WERI-Rb-1 (cell line): ENCODE measurements around the gene IP6K2.

Source experiments
- DNase-seq: peaks from one replicate; pipeline ENCODE4 v3.0.0-alpha.2; 2020
- H3K27ac ChIP-seq: fragments of 250-450 bp; sonication (Bioruptor Pico); 2 replicates; pipeline ENCODE4 v1.5.1; 2020; ENCODE audit warnings: mild to moderate bottlenecking, moderate library complexity
- H3K27me3 ChIP-seq: fragments of 250-450 bp; sonication (Bioruptor Pico); 2 replicates; pipeline ENCODE4 v1.5.1; 2021; ENCODE audit warnings: mild to moderate bottlenecking, low read depth, moderate library complexity; ENCODE audit not compliant: insufficient read depth, severe bottlenecking
- H3K36me3 ChIP-seq: fragments of 250-450 bp; sonication (Bioruptor Pico); 2 replicates; pipeline ENCODE4 v1.5.1; 2020; ENCODE audit warnings: mild to moderate bottlenecking, moderate library complexity
- H3K4me3 ChIP-seq: 2 replicates; pipeline ENCODE4 v1.5.1; 2011; ENCODE audit warnings: low read depth, mild to moderate bottlenecking, control low read depth, low read length
- H3K9me3 ChIP-seq: fragments of 250-450 bp; sonication (Bioruptor Pico); 2 replicates; pipeline ENCODE4 v1.5.1; 2021; ENCODE audit warnings: mild to moderate bottlenecking, moderate library complexity; ENCODE audit not compliant: severe bottlenecking
- TF ChIP-seq, protein P1 (sequence below): IDR thresholded peaks from 2 replicates; pipeline ENCODE4 v1.5.1; 2011; ENCODE audit warnings: low read depth, mild to moderate bottlenecking, control low read depth, inconsistent platforms, low read length

The IP6K2 gene

DNA sequence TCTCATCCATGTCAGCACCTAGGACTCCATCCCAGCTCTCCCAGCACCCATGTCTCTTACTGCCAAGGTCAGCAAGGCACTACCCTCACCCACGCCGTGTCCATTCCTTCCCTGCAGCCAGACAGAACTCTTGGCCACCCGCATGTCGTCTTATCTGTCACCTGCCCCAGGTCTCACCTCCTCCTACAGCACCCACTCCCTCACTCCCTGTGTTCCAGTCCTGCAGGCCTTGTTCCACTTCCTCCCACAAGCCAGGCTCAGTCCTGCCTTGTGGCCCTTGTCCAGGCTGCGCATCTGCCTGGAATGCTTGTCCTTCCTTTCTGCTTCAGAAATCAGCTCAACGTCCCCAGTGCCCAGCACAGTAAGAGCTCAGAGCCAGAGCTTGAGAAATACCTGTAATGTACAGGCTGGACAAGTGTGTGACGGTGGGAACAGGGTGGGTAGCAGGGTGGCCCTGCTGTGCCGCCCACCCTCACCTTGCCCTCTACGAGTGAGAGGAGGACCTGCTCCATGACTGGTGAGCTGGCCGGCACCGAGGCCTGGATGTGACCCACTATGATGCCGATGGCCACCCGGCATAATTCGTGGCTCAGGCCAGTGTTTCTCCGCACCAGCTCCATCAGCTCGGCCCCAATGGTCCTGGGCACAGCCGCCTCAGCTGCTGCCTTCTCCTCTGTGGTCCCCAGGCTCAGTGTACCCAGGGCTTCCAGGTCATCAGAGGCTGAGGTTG is 36.0 kb downstream of the IP6K2 start:
- Histone ChIP-seq H3K27me3 (no peaks in the 10 kb centered on the region), H3K36me3 (peaks cover 79% of the 10 kb centered on the region), H3K9me3 (no peaks in the 10 kb centered on the region), H3K4me3 (no peak overlapping the region), H3K27ac (no peak overlapping the region)
- TF ChIP-seq, protein P1, sequence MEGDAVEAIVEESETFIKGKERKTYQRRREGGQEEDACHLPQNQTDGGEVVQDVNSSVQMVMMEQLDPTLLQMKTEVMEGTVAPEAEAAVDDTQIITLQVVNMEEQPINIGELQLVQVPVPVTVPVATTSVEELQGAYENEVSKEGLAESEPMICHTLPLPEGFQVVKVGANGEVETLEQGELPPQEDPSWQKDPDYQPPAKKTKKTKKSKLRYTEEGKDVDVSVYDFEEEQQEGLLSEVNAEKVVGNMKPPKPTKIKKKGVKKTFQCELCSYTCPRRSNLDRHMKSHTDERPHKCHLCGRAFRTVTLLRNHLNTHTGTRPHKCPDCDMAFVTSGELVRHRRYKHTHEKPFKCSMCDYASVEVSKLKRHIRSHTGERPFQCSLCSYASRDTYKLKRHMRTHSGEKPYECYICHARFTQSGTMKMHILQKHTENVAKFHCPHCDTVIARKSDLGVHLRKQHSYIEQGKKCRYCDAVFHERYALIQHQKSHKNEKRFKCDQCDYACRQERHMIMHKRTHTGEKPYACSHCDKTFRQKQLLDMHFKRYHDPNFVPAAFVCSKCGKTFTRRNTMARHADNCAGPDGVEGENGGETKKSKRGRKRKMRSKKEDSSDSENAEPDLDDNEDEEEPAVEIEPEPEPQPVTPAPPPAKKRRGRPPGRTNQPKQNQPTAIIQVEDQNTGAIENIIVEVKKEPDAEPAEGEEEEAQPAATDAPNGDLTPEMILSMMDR: no peak
- no peak for DNase-seq

DNA sequence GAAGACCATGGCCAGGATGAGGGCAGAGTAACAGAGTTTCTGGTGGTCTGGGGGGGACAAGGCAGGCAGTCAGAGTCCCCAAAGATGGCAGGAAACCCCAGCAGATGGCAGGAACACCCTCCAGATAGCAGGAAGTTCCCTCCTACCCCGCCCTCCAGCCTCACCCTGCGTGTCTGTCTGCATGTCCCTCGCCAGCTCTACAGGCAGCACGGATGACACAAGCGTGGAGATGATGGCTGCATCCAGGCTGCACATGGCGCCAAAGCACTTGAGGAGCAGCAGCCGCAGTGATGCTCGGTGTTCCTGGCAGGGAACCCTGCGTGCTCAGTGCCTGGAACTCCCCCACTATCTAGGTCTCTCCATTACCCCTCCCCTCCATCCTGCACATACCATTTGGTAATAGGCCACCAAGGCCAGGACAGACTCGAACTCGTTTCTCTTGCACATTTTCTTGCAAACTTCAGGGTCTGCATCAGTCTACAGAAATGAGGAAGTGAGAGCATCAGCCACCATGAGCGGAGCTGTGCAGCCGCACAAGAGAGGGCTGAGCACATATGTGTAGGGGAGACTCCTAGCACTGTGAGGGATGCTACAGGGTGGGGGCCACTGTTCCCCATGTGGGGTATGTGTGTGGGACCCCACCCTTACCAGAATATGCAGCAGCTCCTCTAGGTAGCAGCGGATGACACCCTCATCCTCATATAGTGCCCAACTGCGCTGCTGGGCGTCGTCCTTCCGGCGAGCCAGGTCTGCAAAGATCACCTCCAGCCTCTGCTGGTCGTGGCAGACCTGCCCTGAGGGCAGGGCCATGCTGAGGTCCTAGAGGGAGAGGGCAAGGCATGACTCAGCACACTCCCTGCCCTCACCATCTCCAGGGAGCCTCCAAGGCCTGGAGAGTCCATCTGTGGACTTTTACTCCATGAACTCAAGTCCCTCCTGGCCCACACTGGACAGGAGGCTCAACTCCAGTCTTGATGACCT is 37.3 kb downstream of the IP6K2 start:
- no peaks in the 10 kb centered on the region for H3K9me3 ChIP-seq
- TF ChIP-seq, protein P1: no peak
- H3K36me3 ChIP-seq: peaks cover 88% of the 10 kb centered on the region
- DNase-seq: no peak
- no peak overlapping the region for H3K4me3 ChIP-seq
- no peaks in the 10 kb centered on the region for H3K27me3 ChIP-seq
- H3K27ac ChIP-seq: no peak overlapping the region

DNA sequence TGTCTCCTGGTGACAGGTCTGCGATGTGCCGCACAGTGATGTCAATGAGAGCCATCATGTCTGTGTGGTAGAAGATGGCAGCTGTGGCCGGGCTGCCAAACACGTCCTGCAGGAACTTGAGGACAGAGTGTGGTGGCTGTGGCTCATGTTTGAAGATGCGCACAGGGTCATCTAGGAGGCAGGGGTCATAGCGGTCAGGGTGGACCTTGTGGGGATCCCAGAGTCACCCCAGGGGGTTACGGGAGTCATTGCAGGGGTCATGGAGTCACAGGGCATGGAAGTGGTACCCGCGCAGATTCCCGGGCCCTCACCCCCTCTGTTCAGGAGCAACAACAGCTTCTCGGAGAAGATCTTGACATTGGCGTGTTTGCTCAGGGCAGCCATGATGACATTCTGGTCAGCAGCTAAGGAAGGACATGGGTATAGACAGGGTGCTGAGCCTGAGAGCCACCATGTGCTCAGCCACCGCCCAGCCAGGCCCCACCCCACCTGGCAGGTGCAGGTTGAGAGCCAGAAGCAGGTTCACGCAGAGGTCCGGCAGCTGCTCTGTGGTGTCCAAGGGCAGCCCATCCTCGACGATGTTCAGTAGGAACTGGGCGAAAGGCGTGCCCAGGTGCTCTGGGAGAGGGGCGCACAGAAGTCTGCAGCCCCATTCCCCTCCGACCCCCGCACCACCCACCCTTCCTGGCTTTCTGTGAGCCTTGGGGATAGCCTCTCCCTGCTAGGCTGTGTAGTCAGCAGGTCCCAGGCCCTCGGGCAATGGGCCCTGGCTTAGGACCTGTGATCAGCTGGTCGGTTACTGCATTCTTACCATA is 38.2 kb downstream of the IP6K2 start:
- no peaks in the 10 kb centered on the region for H3K9me3 ChIP-seq
- no peak overlapping the region for H3K27ac ChIP-seq
- no peak overlapping the region for H3K4me3 ChIP-seq
- no peak for DNase-seq
- TF ChIP-seq, protein P1: no peak
- H3K27me3 ChIP-seq: no peaks in the 10 kb centered on the region
- H3K36me3 ChIP-seq: peaks cover 87% of the 10 kb centered on the region

DNA sequence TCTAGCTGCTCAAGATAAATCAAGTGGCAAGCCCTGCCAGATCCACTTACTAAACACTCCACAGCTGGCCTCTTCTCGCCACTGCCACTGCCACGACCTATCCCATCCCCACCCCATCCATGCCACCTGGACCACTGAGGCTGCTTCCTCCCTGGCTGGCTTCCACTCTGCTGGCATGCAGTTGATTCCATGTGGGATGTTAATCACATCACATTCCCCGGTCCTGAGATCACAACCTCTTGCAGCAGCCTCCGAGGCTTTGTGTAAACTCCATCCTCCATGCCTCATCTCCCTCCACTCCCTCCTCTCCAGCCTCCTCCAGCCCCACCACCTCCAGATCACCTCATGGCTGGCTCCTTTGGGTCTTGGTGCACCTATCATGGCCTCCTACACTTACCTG is 39.0 kb downstream of the IP6K2 start:
- Histone ChIP-seq H3K27ac (no peak overlapping the region), H3K4me3 (no peak overlapping the region), H3K9me3 (no peaks in the 10 kb centered on the region), H3K27me3 (no peaks in the 10 kb centered on the region), H3K36me3 (peaks cover 81% of the 10 kb centered on the region)
- DNase-seq: no peak
- TF ChIP-seq, protein P1: no peak

DNA sequence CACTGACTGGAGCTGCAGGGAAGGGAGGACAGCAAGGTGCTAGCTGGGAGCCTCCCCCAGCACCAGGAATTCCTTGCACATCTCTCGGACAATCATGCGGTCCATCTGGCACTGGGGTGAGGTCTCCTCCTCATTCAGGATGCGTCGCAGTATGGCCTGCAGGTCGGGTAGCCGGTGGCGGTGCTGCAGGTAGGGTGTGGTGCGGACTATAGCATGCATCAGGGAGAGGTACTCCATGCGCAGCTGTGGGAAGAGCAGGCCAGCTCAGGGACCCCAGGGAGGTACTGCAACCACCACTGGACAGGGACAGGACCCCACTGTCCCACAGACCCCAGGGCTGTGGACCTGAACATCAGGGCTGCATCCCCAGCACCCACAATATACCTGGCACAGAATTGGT is 42.5 kb downstream of the IP6K2 start:
- H3K27ac ChIP-seq: no peak overlapping the region
- H3K4me3 ChIP-seq: no peak overlapping the region
- no peaks in the 10 kb centered on the region for H3K9me3 ChIP-seq
- no peak for DNase-seq
- peaks cover 66% of the 10 kb centered on the region for H3K36me3 ChIP-seq
- no peaks in the 10 kb centered on the region for H3K27me3 ChIP-seq
- TF ChIP-seq, protein P1: no peak
